GM18951 (cell line): ENCODE measurements around the gene PCDHB1.
"Not testable (repeated sequence)": the region's sequence is repeated elsewhere in the genome, so short reads cannot be mapped to it uniquely, and the experiment has no call there.

Experiments used
- POLR2A ChIP-seq: IDR thresholded peaks from 4 replicates; pipeline ENCODE4 v1.6.1; 2011; ENCODE audit warnings: mild to moderate bottlenecking; ENCODE audit not compliant: insufficient read length, insufficient read depth; ENCODE audit errors: extremely low read depth
- in situ Hi-C: fragments of 300-500 bp; cut with MboI; formaldehyde crosslinking; loops from one replicate; pipeline ENCODE4 v1.12.0; 2022; ENCODE audit warnings: low sequenced_read_pairs, mixed read lengths, inconsistent platforms; ENCODE audit not compliant: unreplicated experiment

Gene PCDHB1

DNA sequence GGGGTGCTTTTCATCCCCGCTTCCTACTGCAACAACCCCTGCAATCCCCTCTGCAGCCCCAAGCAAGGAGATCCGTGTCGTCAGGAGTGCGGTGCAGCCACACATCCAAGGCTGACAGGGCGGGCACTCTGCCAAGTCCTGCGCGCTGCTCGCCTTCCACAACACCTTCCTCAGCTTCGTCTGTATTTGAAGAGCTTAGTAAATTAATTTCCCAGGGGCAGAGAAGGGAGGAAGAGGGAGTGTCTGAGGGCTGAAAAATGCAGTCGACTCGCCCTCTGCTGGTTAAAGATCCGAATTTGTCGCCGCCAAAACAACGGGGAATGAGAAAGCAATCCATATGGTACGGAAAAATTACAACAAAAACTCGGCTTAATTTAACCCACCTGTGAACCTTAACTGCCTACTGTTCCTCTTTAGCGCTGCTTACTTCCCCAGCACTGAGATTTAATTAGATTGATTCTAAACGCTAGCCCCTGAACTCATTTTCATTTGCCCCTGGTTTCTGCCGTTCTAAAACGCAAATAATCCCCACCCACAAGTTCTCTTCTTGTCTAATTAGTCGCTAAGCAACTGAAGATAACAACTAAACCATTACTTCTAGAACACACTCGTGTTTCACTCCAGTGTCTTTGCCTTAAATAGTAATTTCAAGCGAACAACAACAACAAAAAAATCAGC, 10.9 kb upstream of the PCDHB1 start:
- TF ChIP-seq POLR2A = no peak
- in situ Hi-C loops = no loop called here

GRCh38 chr5:141040771-141041426, 10.3 kb upstream of the PCDHB1 start:
- no peak for TF ChIP-seq POLR2A
- in situ Hi-C loops = no loop called here

GRCh38 chr5:141041427-141041785, 9.8 kb upstream of the PCDHB1 start:
- no peak for TF ChIP-seq POLR2A
- in situ Hi-C loops = no loop called here

- TF ChIP-seq POLR2A = no peak
- in situ Hi-C loops = no loop called here
Observed at GRCh38 chr5:141042555-141042954, 8.6 kb upstream of the PCDHB1 start.

- TF ChIP-seq POLR2A = no peak
- in situ Hi-C loops = no loop called here
Observed at GRCh38 chr5:141051521-141051866, 320 bp downstream of the PCDHB1 start.

DNA sequence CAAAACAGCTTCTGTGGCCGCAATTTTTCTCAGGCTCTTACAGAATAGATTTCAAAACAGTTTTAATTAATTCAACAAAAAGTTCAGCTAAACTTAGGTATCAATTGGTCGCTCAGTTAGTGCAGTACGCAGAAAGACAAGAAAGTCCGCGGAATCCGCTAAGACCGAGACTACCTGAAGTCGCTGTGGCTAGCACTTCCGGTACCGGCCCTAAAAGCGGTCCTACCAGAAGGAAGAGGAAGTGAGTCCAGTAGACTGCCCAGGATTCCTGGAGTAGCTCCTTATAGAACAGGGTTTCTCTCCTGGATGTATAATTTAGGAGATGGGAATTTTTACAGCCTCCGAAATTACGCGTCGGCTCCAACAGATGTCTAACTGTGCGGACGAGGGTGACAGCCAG, 26.7 kb downstream of the PCDHB1 start:
- in situ Hi-C loops = no loop called here
- TF ChIP-seq POLR2A = no peak

DNA sequence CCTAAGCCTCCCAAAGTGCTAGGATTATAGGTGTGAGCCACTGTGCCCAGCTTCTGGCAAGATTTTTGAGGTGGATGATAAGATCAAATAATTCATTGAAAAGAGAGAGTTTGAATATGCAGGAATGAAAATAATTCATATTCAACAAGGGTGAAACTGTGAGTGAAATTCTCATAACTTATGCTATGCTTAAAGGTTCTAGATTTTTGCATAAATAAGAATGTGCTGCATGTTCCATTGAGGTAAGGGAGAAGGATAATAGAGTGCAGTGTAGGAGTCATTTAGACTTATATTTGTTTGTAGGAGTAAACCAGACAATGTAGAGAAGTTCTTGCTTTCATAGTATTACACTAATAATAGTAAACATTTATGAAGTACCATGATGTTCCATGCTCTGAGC, 31.1 kb downstream of the PCDHB1 start:
- in situ Hi-C loops = no loop called here

GRCh38 chr5:141084487-141084989, 33.4 kb downstream of the PCDHB1 start:
- in situ Hi-C loops = no loop called here
- TF ChIP-seq POLR2A = no peak

More for the DNA sequence above, 31.1 kb downstream of the PCDHB1 start:
- no peak for TF ChIP-seq POLR2A

- in situ Hi-C loops = no loop called here
- no peak for TF ChIP-seq POLR2A
Observed at GRCh38 chr5:141094481-141095262, 43.5 kb downstream of the PCDHB1 start, which contains the start of gene PCDHB2. Gene PCDHB2, plus strand, starts transcription at chr5:141094615. Its CDS starts 176 bp downstream, at chr5:141094791.

GRCh38 chr5:141095263-141095641, 44.1 kb downstream of the PCDHB1 start:
- in situ Hi-C loops = no loop called here
- TF ChIP-seq POLR2A = no peak

DNA sequence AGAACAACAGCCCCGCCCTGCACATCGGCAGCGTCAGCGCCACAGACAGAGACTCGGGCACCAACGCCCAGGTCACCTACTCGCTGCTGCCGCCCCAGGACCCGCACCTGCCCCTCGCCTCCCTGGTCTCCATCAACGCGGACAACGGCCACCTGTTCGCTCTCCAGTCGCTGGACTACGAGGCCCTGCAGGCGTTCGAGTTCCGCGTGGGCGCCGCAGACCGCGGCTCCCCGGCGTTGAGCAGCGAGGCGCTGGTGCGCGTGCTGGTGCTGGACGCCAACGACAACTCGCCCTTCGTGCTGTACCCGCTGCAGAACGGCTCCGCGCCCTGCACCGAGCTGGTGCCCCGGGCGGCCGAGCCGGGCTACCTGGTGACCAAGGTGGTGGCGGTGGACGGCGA, 45.0 kb downstream of the PCDHB1 start:
- in situ Hi-C loops = not testable (repeated sequence)

DNA sequence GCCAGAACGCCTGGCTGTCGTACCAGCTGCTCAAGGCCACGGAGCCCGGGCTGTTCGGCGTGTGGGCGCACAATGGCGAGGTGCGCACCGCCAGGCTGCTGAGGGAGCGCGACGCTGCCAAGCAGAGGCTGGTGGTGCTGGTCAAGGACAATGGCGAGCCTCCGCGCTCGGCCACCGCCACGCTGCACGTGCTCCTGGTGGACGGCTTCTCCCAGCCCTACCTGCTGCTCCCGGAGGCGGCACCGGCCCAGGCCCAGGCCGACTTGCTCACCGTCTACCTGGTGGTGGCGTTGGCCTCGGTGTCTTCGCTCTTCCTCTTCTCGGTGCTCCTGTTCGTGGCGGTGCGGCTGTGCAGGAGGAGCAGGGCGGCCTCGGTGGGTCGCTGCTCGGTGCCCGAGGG, 45.4 kb downstream of the PCDHB1 start:
- in situ Hi-C loops = not testable (repeated sequence)

DNA sequence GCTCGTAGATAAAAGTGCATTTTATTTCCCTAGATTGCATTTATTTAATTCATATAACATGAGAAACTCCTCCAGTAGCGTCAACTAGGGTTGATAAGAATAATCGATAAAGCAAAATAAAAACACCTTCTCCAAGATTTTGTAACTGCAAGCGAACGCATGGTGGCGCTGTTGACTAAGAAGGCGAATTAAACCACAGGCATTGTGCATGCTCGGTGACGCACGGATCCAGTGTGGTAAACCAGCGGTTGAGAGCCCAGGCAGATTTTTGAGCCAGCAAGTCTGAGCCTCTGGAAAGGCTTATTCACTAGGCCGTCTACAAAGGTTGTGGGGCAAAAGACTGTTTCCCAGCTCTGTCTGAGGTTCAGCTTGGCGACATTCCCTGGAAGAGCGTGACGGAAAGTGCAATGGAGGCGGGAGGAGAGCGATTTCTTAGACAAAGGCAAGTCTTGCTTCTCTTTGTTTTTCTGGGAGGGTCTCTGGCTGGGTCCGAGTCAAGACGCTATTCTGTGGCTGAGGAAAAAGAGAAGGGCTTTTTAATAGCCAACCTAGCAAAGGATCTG, 49.1 kb downstream of the PCDHB1 start, which contains the start of gene PCDHB3:
Gene PCDHB3 (plus strand): TSS at position 231 of the 563 bp plus-strand sequence. CDS start 177 bp downstream, at position 408.
- no peak for TF ChIP-seq POLR2A
- in situ Hi-C loops = no loop called here
